GM06990 (cell line): ENCODE data around the gene FGD3.

Source experiments
- DNase-seq: peaks from one replicate; pipeline ENCODE4 v3.0.0-alpha.2; 2011; ENCODE audit not compliant: insufficient read length; ENCODE audit errors: extremely low read depth
- H3K27me3 ChIP-seq: replicated peaks from 2 replicates; pipeline ENCODE4 v1.6.0; 2011; ENCODE audit warnings: low read length; ENCODE audit not compliant: control insufficient read depth, insufficient read depth
- H3K36me3 ChIP-seq: 2 replicates; pipeline ENCODE4 v1.5.1; 2011; ENCODE audit warnings: low read length; ENCODE audit not compliant: control insufficient read depth, insufficient read depth
- H3K4me3 ChIP-seq: replicated peaks from 2 replicates; pipeline ENCODE4 v1.5.1; 2011; ENCODE audit warnings: low read depth, mild to moderate bottlenecking, control low read depth, low read length
- TF ChIP-seq, protein P1 (sequence below): IDR thresholded peaks from 2 replicates; pipeline ENCODE4 v1.5.1; 2011; ENCODE audit warnings: low read length, control low read depth, mild to moderate bottlenecking, inconsistent platforms; ENCODE audit not compliant: insufficient read depth, poor library complexity, severe bottlenecking

The FGD3 gene

DNA sequence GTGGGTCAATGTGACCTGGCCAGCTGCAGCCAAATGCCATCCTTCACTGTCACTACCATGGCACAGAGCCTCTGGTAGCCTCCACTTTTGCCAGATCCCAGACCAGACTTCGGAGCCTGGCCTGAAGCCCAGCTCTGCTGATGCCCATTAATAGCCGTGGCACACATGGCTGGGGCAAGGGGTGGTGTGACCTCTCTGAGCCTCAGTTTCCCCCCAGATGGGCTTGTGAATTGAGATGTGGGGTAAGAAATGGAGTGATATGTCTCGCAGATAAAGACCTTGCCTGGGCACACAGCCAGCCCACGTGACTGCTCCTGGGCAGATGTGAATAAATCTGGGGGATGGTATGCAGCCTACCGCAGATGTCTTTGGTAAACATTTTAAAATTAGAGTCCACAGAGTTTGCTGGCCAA is 125.1 kb downstream of the FGD3 start:
- peaks cover 3% of the 10 kb centered on the region for H3K36me3 ChIP-seq
- no peak overlapping the region for H3K4me3 ChIP-seq
- DNase-seq: no peak
- TF ChIP-seq, protein P1, sequence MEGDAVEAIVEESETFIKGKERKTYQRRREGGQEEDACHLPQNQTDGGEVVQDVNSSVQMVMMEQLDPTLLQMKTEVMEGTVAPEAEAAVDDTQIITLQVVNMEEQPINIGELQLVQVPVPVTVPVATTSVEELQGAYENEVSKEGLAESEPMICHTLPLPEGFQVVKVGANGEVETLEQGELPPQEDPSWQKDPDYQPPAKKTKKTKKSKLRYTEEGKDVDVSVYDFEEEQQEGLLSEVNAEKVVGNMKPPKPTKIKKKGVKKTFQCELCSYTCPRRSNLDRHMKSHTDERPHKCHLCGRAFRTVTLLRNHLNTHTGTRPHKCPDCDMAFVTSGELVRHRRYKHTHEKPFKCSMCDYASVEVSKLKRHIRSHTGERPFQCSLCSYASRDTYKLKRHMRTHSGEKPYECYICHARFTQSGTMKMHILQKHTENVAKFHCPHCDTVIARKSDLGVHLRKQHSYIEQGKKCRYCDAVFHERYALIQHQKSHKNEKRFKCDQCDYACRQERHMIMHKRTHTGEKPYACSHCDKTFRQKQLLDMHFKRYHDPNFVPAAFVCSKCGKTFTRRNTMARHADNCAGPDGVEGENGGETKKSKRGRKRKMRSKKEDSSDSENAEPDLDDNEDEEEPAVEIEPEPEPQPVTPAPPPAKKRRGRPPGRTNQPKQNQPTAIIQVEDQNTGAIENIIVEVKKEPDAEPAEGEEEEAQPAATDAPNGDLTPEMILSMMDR: no peak
- H3K27me3 ChIP-seq: no peaks in the 10 kb centered on the region

DNA sequence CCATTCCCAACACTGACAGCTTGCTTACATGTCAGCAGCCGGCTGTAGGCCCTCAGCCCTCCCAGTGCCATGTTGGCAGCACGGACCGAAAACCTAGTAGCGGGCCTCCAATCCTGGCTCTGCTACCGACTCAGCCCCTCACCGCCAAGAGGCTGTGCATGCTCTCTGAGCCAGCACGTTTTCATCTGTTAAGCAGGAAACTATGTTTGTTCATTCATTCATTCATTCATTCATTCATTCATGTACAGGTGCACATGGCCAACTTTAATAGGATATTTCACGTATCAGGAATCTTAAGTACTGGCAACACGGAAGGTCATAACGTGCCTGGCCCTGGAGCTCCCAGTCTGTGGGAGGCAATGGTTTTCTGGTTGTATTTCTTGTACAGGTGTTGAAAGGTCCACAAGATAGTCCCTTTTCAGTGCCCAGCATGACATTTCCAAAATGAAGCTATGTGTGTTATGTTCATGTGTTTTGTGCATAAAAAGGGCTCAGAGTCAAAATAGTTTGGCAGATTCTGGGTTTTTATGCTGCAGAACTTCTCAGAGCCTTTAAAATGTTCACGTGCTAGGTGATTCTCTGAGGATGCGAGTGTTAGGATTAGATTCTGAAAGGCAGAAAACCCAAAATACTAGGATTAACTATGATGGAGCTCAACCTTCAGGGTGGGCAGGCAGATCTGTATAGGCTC is 128.9 kb downstream of the FGD3 start:
- Histone ChIP-seq H3K27me3 (no peaks in the 10 kb centered on the region), H3K4me3 (no peak overlapping the region), H3K36me3 (peaks cover 5% of the 10 kb centered on the region)
- TF ChIP-seq, protein P1: no peak
- no peak for DNase-seq

DNA sequence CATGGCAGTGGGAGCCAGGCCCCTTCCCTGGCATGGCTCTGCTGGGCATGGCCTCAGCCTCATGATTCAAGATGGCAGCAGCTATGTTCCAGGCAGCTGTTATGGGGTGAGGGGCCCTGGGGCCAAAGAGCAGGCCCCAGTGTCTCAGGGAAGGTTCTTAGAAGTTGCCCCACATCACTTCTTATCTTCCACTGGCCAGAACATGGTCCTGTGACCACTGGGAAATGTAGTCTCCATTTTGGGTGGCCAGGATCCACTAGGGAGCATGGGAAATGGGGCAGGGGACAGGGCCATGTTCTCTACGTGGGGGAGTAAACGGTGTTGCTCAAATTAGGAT is 129.4 kb downstream of the FGD3 start:
- TF ChIP-seq, protein P1: no peak
- Histone ChIP-seq H3K27me3 (no peaks in the 10 kb centered on the region), H3K4me3 (no peak overlapping the region), H3K36me3 (peaks cover 7% of the 10 kb centered on the region)
- no peak for DNase-seq

DNA sequence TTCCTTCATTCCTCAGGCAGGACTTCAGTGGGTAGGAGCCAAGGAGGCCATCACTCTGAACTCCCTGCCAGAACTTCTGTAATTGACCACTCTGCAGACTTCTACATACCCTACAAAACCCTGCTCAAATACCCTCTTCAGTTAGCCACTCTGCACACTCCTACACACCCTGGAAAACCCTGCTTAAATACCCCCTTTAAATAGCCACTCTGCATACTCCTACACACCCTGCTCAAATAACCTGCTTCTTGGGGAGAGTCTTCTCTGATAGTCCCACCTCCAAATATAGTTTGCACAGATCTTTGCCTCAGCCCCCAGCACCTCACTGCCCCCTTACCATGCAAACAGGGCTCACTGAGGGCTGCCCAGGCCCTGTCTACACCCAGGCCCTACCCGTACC is 130.0 kb downstream of the FGD3 start:
- Histone ChIP-seq H3K36me3 (peaks cover 7% of the 10 kb centered on the region), H3K27me3 (no peaks in the 10 kb centered on the region), H3K4me3 (no peak overlapping the region)
- TF ChIP-seq, protein P1: no peak
- no peak for DNase-seq

DNA sequence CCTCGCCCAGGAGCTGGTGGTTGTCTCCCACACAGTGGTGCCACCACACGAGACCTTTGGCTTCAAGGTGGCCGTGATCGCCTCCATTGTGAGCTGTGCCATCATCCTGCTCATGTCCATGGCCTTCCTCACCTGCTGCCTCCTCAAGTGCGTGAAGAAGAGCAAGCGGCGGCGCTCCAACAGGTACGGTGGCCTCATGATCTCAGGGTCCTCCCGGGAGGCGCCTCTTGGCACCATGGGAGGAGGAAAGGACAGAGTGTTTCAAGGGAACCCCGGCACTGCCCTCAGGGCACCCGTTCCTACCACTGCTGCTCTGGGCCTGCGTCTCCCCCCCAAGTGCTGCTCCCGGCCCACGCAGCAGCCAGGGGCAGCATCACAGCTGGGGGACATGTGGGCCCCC is 130.5 kb downstream of the FGD3 start:
- no peaks in the 10 kb centered on the region for H3K27me3 ChIP-seq
- TF ChIP-seq, protein P1: no peak
- peaks cover 7% of the 10 kb centered on the region for H3K36me3 ChIP-seq
- no peak overlapping the region for H3K4me3 ChIP-seq
- no peak for DNase-seq

DNA sequence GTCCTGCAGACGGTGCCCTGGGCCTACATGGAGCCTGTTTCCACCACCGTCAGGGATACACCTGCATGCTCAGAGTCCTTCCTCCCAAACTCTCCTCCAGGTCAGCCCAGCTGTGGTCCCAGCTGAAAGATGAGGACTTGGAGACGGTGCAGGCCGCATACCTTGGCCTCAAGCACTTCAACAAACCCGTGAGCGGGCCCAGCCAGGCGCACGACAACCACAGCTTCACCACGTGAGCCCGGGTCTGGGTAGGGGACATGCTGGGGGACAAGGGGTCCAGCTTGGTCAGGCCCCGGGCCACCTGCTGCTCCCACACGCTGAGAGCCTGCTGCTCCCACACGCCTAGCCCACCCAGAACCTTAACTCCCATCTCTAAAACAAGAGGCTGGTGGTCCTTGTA is 132.0 kb downstream of the FGD3 start:
- no peak for DNase-seq
- Histone ChIP-seq H3K36me3 (peaks cover 8% of the 10 kb centered on the region), H3K27me3 (no peaks in the 10 kb centered on the region), H3K4me3 (no peak overlapping the region)
- TF ChIP-seq, protein P1: no peak
